PC-3 (cell line): ENCODE results near the gene IGF1.

Source experiments
- EZH2phosphoT487 ChIP-seq: fragments of 300-600 bp; sonication (generic); IDR thresholded peaks from 2 replicates; pipeline ENCODE4 v1.6.1; 2018; ENCODE audit warnings: mild to moderate bottlenecking, antibody characterized with exemption, low read length, borderline replicate concordance
- TF ChIP-seq, protein P1 (sequence below): fragments of 300-600 bp; sonication (generic); conservative IDR thresholded peaks from 2 replicates; pipeline ENCODE4 v1.5.1; 2017; ENCODE audit warnings: antibody characterized with exemption, low read depth, mild to moderate bottlenecking, low read length

DNA sequence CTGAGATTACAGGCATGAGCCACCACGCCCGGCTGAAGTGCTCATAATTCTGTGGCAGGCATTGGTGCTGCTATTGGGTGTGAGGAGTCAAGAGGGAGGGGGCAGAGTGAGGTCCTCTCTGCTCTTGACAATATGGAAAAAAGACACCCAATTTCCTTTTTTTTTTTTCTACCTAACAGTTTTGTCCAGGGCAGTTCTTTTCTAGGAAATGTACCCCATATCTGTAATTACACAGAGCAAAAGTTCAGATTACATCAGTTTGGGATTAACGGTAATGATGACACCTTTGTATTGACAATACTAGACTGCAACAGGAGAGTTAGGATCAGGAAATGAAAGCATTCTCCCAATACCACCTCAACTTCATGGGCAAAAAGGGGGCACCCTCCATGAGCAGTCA is 36.3 kb downstream of the IGF1 start:
- TF ChIP-seq, protein P1, sequence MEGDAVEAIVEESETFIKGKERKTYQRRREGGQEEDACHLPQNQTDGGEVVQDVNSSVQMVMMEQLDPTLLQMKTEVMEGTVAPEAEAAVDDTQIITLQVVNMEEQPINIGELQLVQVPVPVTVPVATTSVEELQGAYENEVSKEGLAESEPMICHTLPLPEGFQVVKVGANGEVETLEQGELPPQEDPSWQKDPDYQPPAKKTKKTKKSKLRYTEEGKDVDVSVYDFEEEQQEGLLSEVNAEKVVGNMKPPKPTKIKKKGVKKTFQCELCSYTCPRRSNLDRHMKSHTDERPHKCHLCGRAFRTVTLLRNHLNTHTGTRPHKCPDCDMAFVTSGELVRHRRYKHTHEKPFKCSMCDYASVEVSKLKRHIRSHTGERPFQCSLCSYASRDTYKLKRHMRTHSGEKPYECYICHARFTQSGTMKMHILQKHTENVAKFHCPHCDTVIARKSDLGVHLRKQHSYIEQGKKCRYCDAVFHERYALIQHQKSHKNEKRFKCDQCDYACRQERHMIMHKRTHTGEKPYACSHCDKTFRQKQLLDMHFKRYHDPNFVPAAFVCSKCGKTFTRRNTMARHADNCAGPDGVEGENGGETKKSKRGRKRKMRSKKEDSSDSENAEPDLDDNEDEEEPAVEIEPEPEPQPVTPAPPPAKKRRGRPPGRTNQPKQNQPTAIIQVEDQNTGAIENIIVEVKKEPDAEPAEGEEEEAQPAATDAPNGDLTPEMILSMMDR, result no peak
- TF ChIP-seq EZH2phosphoT487, result no peak
